Natural killer cell treated with Interleukin-12 subunit alpha and Interleukin-12 subunit beta and Interleukin-15 and Interleukin-18, amount 100 ng/mL, for 72 hours (primary cell): Measurements from ENCODE around the gene RABL6. TPM values are rescaled to one million over a fixed set of nuclear protein-coding genes. Genes with fewer than 3 reads are reported as not detected.
A peak's percentile ranks its signal among the peaks of the same experiment; 100 is the strongest.
"Not testable (repeated sequence)": the region's sequence is repeated elsewhere in the genome, so short reads cannot be mapped to it uniquely, and the experiment has no call there.

ENCODE experiments used
- ATAC-seq, 2 donors: fragments of 150-1000 bp; cut with Tn5 transposase in 1 of 2; sonication (Bioruptor Pico), chemical (Tn5 transposase) in 1 of 2; 2 replicates each; pipeline ENCODE4 v1.10.0; 2021
- DNase-seq: peaks from one replicate; pipeline ENCODE4 v3.0.0; 2022; ENCODE audit warnings: low spot score
- H3K27ac Mint-ChIP-seq, 2 donors: 1 replicate in 1 of 2; 2 replicates in 1 of 2; pipeline ENCODE4 v1.8.0; 2022; ENCODE audit warnings: mixed read lengths in 2 of 2, mild to moderate bottlenecking in 1 of 2, moderate library complexity in 1 of 2
- H3K27me3 Mint-ChIP-seq, 2 donors: 1 replicate in 1 of 2; 2 replicates in 1 of 2; pipeline ENCODE4 v1.8.0; 2022; ENCODE audit warnings: mixed read lengths in 2 of 2
- H3K36me3 Mint-ChIP-seq: one replicate; pipeline ENCODE4 v1.8.0; 2022; ENCODE audit warnings: mixed read lengths
- H3K4me1 Mint-ChIP-seq, 2 donors: 1 replicate in 1 of 2; 2 replicates in 1 of 2; pipeline ENCODE4 v1.8.0; 2022; ENCODE audit warnings: low read depth in 2 of 2, mixed read lengths in 2 of 2, mild to moderate bottlenecking in 1 of 2
- H3K4me3 Mint-ChIP-seq: one replicate; pipeline ENCODE4 v1.8.0; 2022; ENCODE audit warnings: mixed read lengths
- H3K9me3 Mint-ChIP-seq: 2 replicates; pipeline ENCODE4 v1.8.0; 2022; ENCODE audit warnings: mixed read lengths
- total RNA-seq, 2 donors: library from RNA; stranded (reverse); gene quantifications; one replicate each; pipeline ENCODE4 v1.2.3, GENCODE V29; 2022

Gene RABL6
- total RNA-seq, 2 donors from 2014 or later, result 74.1 to 151 TPM

DNA sequence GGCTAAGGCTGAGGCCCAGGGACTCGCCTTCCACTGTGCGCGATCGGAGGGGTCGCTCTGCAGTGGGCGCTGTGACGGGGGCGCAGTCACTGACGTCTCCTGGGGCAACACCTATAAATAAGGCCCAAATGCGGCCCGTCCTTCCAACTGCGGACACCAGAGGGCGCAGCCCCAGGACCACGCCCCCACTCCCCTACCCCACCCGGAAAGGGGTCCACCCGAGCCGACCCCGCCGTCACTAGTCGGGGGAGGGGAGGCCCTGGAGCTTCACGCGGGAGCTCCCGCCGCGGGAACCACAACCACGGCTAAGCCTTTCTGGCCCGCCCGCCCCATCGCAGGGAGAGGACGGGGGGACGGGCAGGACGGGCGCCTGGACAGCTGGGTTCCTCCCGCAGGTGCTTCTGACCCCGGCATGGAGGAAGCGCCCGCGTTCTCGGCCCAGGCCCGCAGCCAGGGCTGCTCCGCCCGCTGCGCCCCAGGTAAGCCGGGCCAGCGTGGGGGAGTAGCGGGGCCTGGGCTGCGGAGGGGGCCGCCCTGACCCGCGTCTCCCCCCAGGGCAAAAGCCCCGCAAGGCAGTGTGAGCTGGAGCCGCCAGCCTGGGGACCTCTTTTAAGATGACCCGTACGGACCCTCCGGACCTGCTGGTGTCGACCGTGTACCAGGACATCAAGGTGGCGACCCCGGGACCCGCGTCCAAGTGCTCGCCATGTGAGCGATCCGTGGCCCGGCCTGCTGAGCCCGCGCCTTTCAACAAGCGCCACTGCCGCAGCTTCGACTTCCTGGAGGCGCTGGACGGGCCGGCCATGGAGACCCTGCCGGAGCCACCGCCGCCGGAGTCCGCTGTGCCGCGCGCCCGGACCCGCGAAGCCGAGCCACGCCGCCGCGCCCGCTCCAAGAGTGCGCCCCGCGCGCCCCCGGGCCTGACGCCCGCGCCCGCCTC, 36.3 kb downstream of the RABL6 start:
- Mint-ChIP-seq H3K4me3 (peak overlapping the region; percentile 47), H3K4me1 (peaks cover 12 to 18% of the 10 kb centered on the region in 2 donors)
- not testable (repeated sequence) for H3K27me3 Mint-ChIP-seq, H3K9me3 Mint-ChIP-seq, H3K27ac Mint-ChIP-seq, DNase-seq, H3K36me3 Mint-ChIP-seq
- peak; percentile 5 to 9 for ATAC-seq

- ATAC-seq, result no peak
- Mint-ChIP-seq H3K27ac (no peak overlapping the region), H3K4me1 (peaks cover 11 to 20% of the 10 kb centered on the region in 2 donors), H3K9me3 (no peaks in the 10 kb centered on the region), H3K36me3 (no peaks in the 10 kb centered on the region), H3K27me3 (no peaks in the 10 kb centered on the region), H3K4me3 (no peak overlapping the region)
- DNase-seq, result no peak
Observed at GRCh38 chr9:136844761-136845464, 37.2 kb downstream of the RABL6 start.

DNA sequence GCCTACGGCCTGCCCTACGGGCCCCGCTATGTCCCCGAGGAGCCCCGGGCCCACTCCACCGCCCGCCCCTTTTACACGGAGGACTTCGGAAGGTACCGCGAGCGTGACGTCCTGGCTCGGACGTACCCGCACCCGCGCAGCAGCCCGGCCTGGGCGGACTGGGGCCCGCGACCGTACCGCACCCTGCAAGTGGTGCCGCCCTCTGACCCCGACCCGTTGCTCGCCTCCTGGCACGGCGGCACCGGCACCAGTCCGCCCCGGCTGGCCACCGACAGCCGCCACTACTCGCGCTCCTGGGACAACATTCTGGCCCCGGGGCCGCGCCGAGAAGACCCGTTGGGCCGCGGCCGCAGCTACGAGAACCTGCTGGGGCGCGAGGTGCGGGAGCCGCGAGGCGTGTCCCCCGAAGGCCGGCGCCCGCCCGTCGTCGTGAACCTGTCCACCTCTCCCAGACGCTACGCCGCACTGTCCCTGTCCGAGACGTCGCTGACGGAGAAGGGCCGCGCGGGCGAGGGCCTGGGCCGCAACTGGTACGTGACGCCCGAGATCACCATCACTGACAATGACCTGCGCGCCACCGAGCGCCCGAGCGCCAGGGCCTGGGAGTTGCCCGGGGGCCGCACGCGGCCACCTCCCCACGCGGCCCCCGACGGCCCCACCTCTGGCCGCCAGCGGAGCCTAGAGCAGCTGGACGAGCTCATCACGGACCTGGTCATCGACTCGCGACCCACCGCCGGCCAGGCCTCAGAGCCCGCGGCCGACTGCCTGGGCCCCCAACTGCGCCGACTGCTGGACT, 37.9 kb downstream of the RABL6 start:
- Mint-ChIP-seq H3K27me3 (no peaks in the 10 kb centered on the region), H3K36me3 (no peaks in the 10 kb centered on the region), H3K27ac (no peak overlapping the region), H3K9me3 (no peaks in the 10 kb centered on the region), H3K4me1 (peaks cover 8 to 17% of the 10 kb centered on the region in 2 donors), H3K4me3 (no peak overlapping the region)
- ATAC-seq (no peak), DNase-seq (no peak)

GRCh38 chr9:136846376-136847087, 38.8 kb downstream of the RABL6 start:
- no peak overlapping the region for H3K27ac Mint-ChIP-seq
- H3K9me3 Mint-ChIP-seq, result no peaks in the 10 kb centered on the region
- ATAC-seq (no peak), DNase-seq (no peak)
- peaks cover 8 to 17% of the 10 kb centered on the region in 2 donors for H3K4me1 Mint-ChIP-seq
- no peaks in the 10 kb centered on the region for H3K27me3 Mint-ChIP-seq
- no peak overlapping the region for H3K4me3 Mint-ChIP-seq
- H3K36me3 Mint-ChIP-seq, result no peaks in the 10 kb centered on the region

- Mint-ChIP-seq H3K27ac (peak overlapping the region; percentile 83 to 93), H3K9me3 (no peaks in the 10 kb centered on the region), H3K36me3 (no peaks in the 10 kb centered on the region), H3K4me3 (peak overlapping the region; percentile 98), H3K27me3 (no peaks in the 10 kb centered on the region), H3K4me1 (peaks cover 8 to 16% of the 10 kb centered on the region in 2 donors)
- no peak for DNase-seq
- ATAC-seq, result no peak
Observed at GRCh38 chr9:136847088-136847825, 39.5 kb downstream of the RABL6 start.

- peak; percentile 57 to 64 for ATAC-seq
- Mint-ChIP-seq H3K27ac (peak overlapping the region; percentile 83 to 93), H3K4me3 (peak overlapping the region; percentile 98), H3K27me3 (no peaks in the 10 kb centered on the region), H3K36me3 (no peaks in the 10 kb centered on the region), H3K9me3 (no peaks in the 10 kb centered on the region), H3K4me1 (peaks cover 8 to 14% of the 10 kb centered on the region in 2 donors)
- DNase-seq, result peak; percentile 92
Observed at GRCh38 chr9:136847826-136848392, 40.2 kb downstream of the RABL6 start.

DNA sequence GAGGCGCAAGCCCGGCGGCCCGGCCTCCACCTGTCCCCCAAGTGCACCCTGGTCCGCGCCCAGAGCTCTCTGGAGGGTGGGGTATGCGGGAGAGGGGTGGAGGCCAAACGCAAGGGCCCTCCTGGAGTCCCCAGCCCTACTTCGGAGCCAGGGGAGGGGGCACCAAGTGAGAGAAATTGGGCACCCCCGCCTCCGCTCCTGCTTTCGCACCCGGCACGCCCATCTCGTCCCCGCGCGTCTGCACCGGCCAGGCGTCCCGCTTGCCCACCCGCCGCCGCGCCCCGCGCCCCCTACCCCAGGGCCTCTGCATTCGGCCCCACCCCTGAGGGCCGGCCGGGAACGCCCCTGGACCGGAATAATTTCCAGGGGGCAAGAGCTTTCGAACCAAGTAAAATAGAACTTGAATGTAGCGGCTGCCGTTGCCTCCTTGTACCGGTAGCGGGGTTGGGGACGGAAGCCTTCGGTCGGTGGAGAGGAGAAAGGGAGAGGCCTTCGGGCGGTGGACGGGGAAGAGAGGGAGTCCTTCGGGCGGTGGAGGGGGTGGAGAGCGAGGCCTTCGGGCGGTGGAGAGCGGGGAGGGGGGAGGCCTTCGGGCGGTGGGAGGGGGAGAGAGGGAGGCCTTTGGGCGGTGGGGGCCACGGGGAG, 40.8 kb downstream of the RABL6 start:
- Mint-ChIP-seq H3K9me3 (no peaks in the 10 kb centered on the region), H3K36me3 (no peaks in the 10 kb centered on the region), H3K27me3 (no peaks in the 10 kb centered on the region), H3K27ac (peak overlapping the region; percentile 83 to 93), H3K4me1 (peaks cover 8 to 14% of the 10 kb centered on the region in 2 donors), H3K4me3 (peak overlapping the region; percentile 98)
- peak in 1 of 2 donors; percentile 3 for ATAC-seq
- no peak for DNase-seq

GRCh38 chr9:136849038-136849959, 41.6 kb downstream of the RABL6 start, which contains the start of gene PHPT1:
TSS of gene PHPT1 (plus strand) at chr9:136849409. CDS start at chr9:136849431, 22 bp downstream.
- peak; percentile 99 for DNase-seq
- Mint-ChIP-seq H3K4me3 (peak within 1 kb of the TSS; percentile 98), H3K27me3 (no peaks in the 10 kb centered on the region)

DNA sequence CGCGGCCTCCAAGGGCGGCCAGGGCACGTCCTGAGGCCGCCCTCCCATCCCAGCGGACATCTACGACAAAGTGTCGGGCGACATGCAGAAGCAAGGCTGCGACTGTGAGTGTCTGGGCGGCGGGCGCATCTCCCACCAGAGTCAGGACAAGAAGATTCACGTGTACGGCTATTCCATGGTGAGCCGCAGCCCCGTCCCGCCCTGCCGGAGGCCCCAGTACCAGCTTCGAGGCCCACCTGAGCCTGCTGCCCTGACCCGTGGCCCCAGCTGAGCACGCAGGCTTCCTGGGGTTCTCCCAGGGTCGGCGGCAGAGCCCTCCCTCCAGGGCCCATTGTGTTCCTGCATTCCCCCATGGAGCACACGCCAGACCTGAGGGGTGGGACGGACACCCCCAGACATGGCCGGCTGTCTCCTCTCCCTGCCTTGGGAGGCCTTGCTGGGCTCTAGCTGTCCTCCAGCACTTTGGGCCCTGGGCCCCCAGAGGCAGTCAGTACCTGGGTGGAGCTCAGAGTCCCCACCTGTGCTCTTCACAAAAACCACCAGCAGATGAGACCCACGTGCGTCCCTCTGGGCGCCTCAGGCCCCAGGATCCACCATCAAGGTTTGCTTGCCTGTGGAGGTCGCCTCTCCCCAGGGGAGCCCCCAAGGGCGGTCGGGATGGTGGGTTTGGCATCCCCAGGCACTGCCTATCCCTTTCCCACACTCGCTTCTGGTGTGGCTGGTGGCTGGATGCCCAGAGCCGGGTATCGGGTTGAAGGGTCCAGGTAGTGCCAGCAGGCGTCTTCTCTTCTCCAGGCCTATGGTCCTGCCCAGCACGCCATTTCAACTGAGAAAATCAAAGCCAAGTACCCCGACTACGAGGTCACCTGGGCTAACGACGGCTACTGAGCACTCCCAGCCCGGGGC, 42.5 kb downstream of the RABL6 start:
- DNase-seq, result no peak
- H3K9me3 Mint-ChIP-seq, result no peaks in the 10 kb centered on the region
- no peaks in the 10 kb centered on the region for H3K27me3 Mint-ChIP-seq
- H3K27ac Mint-ChIP-seq, result peak overlapping the region; percentile 83 to 85
- H3K4me3 Mint-ChIP-seq, result peak overlapping the region; percentile 98
- ATAC-seq, result no peak
- H3K36me3 Mint-ChIP-seq, result no peaks in the 10 kb centered on the region
- peaks cover 8 to 14% of the 10 kb centered on the region in 2 donors for H3K4me1 Mint-ChIP-seq

More at GRCh38 chr9:136849038-136849959, 41.6 kb downstream of the RABL6 start, which contains the start of gene PHPT1:
- no peaks in the 10 kb centered on the region for H3K9me3 Mint-ChIP-seq
- H3K4me1 Mint-ChIP-seq, result peaks cover 8 to 14% of the 10 kb centered on the region in 2 donors
- no peaks in the 10 kb centered on the region for H3K36me3 Mint-ChIP-seq
- peak within 1 kb of the TSS; percentile 83 to 85 for H3K27ac Mint-ChIP-seq
- ATAC-seq, result peak; percentile 92 to 93
